ENCODE measurements around the gene C11orf68. TPM values are rescaled to one million over a fixed set of nuclear protein-coding genes. Genes with fewer than 3 reads are reported as not detected.
"Not testable (repeated sequence)": the region's sequence is repeated elsewhere in the genome, so short reads cannot be mapped to it uniquely, and the experiment has no call there.

Gene C11orf68
- 36.1 TPM for total RNA-seq
- long read RNA-seq, transcript C11orf68-203 (1 exons, 1,528 nt): minor isoform, 13 of 109 reads
- long read RNA-seq, transcript C11orf68-201 (2 exons, 1,619 nt): minor isoform, 18 of 109 reads
- long read RNA-seq, transcript C11orf68-202 (2 exons, 1,559 nt): major isoform, 77 of 109 reads
- long read RNA-seq, partial matches to known transcripts: 0 of 109 reads
- long read RNA-seq, other reads (novel, unspliced or antisense): 1 of 109 reads

DNA sequence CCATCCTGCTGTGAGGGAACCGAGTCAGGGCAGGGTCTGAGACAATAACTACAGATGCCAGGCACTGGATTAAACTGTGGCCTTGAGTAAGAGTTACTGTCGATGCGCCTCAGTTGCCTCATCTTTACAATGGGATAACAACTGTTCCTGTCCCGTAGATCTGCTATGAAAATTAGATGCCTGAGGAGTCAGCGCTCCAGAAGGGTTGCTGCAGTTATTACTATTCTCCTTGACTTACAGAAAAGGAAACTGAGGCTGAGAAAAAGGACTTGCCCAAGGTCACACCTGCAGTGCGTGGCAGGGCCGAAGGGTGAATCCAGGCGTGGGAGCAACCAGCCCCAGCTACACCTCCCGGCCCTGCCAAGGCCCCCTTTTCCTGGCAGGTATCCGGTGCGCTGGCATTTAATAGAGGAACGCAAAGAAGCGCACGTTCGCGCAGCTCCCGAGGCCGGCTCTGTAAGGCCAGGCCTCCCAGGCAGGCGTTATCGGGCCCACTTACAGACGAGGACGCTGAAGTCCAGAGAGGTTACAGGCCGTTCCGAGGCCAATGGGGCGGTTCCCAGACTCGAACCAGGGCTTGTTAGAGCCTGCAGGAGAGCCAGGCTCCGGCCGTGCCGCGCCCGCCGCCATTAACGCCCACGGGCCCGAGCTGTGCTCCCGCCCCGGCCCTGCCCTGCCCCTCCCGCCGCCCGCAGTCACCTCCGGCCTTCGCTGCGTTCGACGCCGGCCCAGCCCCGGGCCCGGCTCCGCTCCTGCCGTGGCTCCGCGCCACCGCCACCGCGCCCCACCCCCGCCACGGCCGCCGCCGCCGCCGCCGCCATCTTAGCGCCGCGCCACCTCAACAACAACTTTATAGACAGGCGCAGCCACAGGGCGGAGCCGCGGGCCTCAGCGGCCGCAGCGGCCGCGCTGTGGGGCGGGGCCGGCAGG is at the start of gene C11orf68:
Gene C11orf68, minus strand, starts transcription at position 852 of the 930 bp plus-strand sequence. Its CDS starts 31 bp downstream, at position 821.
- no peak for DNase-seq
- intact Hi-C loops (cut with DNase I): no loop called here

DNA sequence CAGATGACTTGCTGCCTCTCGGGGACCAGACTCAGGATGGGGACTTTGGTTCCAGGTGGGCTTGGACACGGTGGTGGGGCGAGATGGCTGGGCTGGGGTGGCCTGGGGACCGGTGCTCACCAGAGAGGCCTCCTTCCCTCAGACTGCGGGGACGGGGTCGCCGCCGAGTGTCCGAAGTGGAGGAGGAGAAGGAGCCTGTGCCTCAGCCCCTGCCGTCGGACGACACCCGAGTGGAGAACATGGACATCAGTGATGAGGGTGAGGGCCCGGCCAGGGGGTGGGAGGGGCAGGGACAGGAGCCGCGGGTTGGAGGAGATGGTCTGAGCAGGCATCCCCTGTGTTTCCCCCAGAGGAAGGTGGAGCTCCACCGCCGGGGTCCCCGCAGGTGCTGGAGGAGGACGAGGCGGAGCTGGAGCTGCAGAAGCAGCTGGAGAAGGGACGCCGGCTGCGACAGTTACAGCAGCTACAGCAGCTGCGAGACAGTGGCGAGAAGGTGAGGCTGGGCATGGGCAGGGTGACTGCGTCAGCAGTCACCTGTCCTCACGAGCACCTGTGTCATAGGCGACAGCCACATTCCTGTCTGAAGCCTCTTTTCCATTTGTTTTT is 48.6 kb upstream of the C11orf68 start:
- ATAC-seq (ENCODE audit: poor library complexity) (no peak), DNase-seq (no peak)
- intact Hi-C loops (cut with DNase I): no loop called here

More for the DNA sequence above, at the start of gene C11orf68:
- no peak for ATAC-seq (ENCODE audit: poor library complexity)

- ATAC-seq (ENCODE audit: poor library complexity) (no peak), DNase-seq (no peak)
- intact Hi-C loops (cut with DNase I): no loop called here
Observed at GRCh38 chr11:65965986-65966762, 47.3 kb upstream of the C11orf68 start.

DNA sequence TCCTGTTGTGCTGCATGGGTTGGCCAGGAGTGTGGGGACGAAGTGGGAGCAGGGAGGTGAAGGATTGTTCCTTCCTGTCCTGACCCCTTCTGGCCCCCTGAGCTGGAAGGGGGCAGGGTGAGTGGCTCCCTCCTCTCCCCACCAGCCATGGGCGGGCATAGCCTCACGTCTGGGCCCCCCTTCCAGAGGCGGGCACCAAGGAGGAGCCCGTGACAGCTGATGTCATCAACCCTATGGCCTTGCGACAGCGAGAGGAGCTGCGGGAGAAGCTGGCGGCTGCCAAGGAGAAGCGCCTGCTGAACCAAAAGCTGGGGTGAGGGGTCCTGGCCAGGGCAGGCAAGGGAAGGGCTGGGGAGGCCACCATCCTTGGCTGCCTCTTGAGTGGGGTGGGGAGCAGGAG is 46.0 kb upstream of the C11orf68 start:
- intact Hi-C loops (cut with DNase I): no loop called here
- no peak for ATAC-seq (ENCODE audit: poor library complexity)

DNA sequence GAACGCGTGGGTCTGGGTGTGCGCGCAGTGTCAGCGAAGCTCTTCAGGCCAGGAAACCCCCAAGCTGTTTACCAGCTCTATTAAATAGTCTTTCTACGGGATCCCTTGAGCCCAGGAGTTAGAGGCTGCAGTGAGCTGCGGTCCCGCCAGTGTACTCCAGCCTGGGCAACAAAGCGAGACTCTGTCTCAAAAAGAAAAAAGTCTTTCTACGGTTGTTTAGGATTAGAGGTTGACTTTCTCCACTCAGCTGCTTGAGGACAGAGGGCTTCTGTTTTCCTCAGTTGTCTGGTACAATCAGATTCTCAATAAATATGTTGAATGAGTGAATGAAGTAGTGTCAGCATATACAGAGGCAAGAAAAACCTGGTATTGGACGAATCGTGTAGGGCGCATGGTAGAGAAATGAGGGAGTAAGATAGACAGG is 43.3 kb upstream of the C11orf68 start:
- intact Hi-C loops (cut with DNase I): no loop called here
- ATAC-seq (ENCODE audit: poor library complexity): no peak
- no peak for DNase-seq

More for the DNA sequence above, 46.0 kb upstream of the C11orf68 start:
- no peak for DNase-seq

DNA sequence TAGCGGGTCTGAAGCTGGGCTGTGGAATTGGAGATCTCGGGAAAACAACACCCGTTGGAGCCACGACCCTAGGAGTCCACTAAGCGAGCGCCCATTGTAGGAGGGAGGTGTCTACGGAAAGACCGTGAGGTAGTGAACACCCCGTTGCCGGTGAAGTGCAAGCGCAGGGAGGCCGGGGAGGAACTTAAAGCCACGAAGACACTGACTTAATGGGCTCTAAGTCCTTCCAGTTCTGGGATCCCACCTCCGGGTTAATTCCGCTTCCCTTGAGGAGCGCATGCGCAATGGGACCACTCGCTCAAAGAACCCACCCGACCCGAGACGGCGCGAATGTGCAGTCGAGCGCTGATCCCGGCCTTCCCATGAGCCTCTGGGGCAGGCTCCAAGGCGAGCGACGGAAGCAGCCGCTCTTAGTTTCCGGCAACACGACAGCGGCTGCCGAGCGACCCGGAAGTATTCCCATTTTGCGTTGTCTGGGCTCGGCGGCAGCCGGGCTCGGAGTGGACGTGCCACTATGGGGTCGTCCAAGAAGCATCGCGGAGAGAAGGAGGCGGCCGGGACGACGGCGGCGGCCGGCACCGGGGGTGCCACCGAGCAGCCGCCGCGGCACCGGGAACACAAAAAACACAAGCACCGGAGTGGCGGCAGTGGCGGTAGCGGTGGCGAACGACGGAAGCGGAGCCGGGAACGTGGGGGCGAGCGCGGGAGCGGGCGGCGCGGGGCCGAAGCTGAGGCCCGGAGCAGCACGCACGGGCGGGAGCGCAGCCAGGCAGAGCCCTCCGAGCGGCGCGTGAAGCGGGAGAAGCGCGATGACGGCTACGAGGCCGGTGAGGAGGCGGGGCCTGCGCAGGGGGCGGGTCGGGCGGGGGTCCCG is 42.6 kb upstream of the C11orf68 start, which contains the start of gene SART1:
Gene SART1, plus strand, starts transcription at position 468 of the 874 bp plus-strand sequence. Its CDS starts 47 bp downstream, at position 515.
- DNase-seq (peak; percentile 99), ATAC-seq (ENCODE audit: poor library complexity) (peak; percentile 99)
- intact Hi-C loops (cut with DNase I): no loop called here

- peak; percentile 27 for DNase-seq
- intact Hi-C loops (cut with DNase I): no loop called here
- peak; percentile 4 for ATAC-seq (ENCODE audit: poor library complexity)
Observed at GRCh38 chr11:65960824-65961266, 42.0 kb upstream of the C11orf68 start.

DNA sequence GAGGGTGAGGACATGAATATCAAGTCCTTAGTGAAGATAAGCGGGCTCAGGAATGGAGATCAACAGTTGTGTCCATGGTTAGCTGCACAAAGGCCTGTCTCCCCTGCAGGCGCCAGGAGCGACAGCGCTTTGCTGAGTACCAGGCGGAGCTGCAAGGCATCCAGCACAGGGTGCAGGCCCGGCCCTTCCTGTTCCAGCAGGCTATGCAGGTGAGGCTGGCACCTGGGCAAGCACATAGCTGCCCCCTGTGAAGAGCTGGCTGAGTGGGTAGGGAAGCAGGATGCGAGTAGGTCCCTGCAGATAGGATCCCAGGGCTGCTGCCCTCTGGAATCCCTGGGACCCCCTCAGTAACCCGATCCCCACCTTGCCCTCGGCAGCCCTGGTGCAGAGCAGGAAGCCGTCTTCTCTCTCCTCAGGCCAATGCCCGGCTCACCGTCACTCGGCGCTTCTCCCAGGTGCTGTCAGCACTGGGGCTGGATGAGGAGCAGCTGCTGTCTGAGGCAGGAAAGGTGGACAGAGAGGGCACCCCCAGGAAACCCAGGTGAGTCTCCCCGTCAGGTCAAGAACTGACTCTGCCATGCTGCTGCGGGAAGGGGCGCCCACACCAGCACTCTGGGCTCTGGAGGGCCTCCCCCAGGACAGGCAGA is 40.0 kb upstream of the C11orf68 start:
- intact Hi-C loops (cut with DNase I): no loop called here
- ATAC-seq (ENCODE audit: poor library complexity): no peak

GRCh38 chr11:65958291-65958690 is 39.4 kb upstream of the C11orf68 start:
- intact Hi-C loops (cut with DNase I): no loop called here
- ATAC-seq (ENCODE audit: poor library complexity): no peak
- DNase-seq: no peak

More for the DNA sequence above, 40.0 kb upstream of the C11orf68 start:
- DNase-seq: peak; percentile 32

- no peak for ATAC-seq (ENCODE audit: poor library complexity)
- intact Hi-C loops (cut with DNase I): no loop called here
- no peak for DNase-seq
Observed at GRCh38 chr11:65954771-65955170, 35.9 kb upstream of the C11orf68 start.

DNA sequence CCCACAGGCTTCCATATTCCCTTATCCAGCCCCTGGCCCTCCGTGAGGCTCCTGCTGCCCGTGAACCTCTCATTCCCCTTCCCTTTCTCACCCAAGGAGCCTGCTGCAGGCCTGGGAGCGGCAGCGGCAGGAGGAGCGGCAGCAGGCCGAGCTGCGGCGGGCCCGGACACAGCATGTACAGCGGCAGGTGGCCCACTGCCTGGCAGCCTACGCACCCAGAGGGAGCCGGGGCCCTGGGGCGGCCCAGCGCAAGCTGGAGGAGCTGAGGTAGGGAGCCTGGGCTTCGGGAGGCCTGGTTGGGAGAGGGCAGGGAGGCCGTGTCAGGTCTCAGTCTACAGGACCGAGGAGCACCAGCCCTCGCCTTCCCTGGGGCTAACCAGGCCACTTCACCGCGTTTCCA is 34.6 kb upstream of the C11orf68 start:
- DNase-seq: no peak
- intact Hi-C loops (cut with DNase I): no loop called here
- no peak for ATAC-seq (ENCODE audit: poor library complexity)

DNA sequence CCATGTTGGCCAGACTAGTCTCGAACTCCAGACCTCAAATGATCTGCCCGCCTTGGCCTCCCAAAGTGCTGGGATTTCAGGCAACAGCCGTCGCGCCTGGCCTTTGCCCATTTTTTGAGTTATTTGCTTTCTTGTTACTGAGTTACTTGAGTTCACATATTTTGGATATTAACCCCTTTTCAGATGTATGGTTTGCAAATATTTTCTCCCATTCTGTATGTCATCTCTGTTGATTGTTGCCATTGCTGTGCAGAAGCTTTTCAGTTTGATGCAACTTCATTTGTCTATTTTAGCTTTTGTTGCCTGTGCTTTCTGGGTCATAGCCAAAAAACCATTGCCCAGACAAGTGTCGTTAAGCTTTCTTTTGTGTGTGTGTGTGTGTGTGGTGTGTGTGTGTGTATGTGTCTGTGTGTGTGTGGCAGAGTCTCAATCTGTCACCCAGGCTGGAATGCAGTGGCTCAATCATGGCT is 33.2 kb upstream of the C11orf68 start:
- intact Hi-C loops (cut with DNase I): no loop called here
- ATAC-seq (ENCODE audit: poor library complexity) (no peak), DNase-seq (no peak)

- intact Hi-C loops (cut with DNase I); ATAC-seq (ENCODE audit: poor library complexity); DNase-seq: not testable (repeated sequence)
Observed at GRCh38 chr11:65951641-65952040, 32.8 kb upstream of the C11orf68 start.

GRCh38 chr11:65950711-65951110 is 31.8 kb upstream of the C11orf68 start:
- ATAC-seq (ENCODE audit: poor library complexity); DNase-seq; intact Hi-C loops (cut with DNase I): not testable (repeated sequence)

- ATAC-seq (ENCODE audit: poor library complexity) (no peak), DNase-seq (no peak)
- intact Hi-C loops (cut with DNase I): no loop called here
Observed at GRCh38 chr11:65947603-65948125, 28.8 kb upstream of the C11orf68 start.

DNA sequence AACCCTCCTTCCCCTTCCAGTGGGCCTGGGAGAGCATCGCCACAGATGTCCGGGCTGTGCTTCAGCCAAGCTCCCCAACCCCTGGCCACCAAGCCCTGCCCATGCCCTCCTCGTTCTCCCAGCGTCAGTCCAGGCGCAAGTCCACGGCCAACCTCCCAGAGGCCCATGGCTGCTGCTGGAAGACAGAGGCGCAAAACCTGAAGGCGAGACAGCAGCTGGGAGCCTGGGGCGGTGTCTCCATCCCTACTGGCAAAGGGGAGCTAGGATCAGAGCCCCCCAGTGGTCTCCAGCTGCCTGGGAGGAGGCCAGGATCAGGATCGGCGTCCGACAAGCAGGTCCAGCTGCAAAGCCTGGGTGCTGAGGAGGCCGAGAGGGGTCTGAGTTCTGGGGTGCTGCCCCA is 28.3 kb upstream of the C11orf68 start:
- DNase-seq (no peak), ATAC-seq (ENCODE audit: poor library complexity) (no peak)
- intact Hi-C loops (cut with DNase I): no loop called here

DNA sequence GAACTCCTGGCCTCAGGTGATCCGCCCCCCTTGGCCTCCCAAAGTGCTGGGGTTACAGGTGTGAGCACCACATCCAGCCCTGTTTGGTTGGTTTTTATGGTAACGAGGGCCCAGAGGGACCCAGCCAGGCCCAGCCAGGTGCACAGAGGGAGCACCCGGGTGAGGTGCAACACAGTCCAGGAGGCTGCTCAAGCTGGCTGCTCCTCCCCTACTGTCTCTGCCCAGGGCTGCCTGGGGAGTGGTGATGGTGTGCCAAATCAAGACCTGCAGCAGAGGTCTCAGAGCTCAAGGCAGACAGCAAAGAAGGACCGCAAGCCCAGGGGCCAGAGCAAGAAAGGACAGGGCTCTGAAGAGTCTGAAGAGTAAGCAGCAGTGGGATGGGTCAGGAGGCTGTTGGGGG is 27.8 kb upstream of the C11orf68 start:
- DNase-seq (no peak), ATAC-seq (ENCODE audit: poor library complexity) (no peak)
- intact Hi-C loops (cut with DNase I): no loop called here

All from Right ventricle myocardium superior (tissue), 1 donor.